ENCODE measurements around the gene CDK5RAP1. TPM values are rescaled to one million over a fixed set of nuclear protein-coding genes. Genes with fewer than 3 reads are reported as not detected.

CDK5RAP1 gene
- total RNA-seq, 1 donor from 2014 or later = 39.8 TPM

GRCh38 chr20:33411711-33412483, 10.6 kb upstream of the CDK5RAP1 start:
- no peak overlapping the region for H3K4me3 Mint-ChIP-seq

DNA sequence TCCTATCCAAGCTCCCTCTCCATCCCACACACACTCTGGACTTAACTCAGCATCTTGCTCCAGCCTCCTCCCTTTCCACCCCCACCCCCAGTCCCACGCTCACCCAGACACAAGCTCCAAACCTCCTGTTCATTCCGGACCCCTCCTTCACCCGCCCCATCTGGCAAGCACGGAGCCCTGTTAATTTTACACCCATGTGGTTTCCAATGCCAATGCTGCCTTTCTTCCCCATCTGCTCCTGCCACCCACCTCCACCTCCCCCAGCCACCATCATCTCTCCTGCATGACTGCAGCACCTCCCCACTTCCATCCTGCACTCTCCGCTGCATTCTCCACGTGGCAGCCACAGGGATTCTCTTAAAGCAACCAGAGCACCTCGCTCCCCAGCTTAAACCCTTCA, 9.9 kb upstream of the CDK5RAP1 start:
- no peaks in the 10 kb centered on the region for H3K9me3 Mint-ChIP-seq
- no peaks in the 10 kb centered on the region for H3K27me3 Mint-ChIP-seq (ENCODE audit: low read depth)
- H3K27ac Mint-ChIP-seq = no peak overlapping the region
- H3K36me3 Mint-ChIP-seq = peaks cover 21% of the 10 kb centered on the region
- H3K4me3 Mint-ChIP-seq = no peak overlapping the region
- DNase-seq (ENCODE audit: low spot score in 2 of 2, unreplicated experiment in 2 of 2) = no peak
- no peaks in the 10 kb centered on the region for H3K4me1 Mint-ChIP-seq
- TF ChIP-seq CTCF (IDR thresholded peaks at IDR 0.05; ENCODE audit: unreplicated experiment) = no peak

More at GRCh38 chr20:33411711-33412483, 10.6 kb upstream of the CDK5RAP1 start:
- Mint-ChIP-seq H3K27me3 (ENCODE audit: low read depth) (no peaks in the 10 kb centered on the region), H3K27ac (no peak overlapping the region), H3K9me3 (no peaks in the 10 kb centered on the region), H3K36me3 (peaks cover 18% of the 10 kb centered on the region), H3K4me1 (no peaks in the 10 kb centered on the region)
- DNase-seq (ENCODE audit: low spot score in 2 of 2, unreplicated experiment in 2 of 2) = no peak
- no peak for TF ChIP-seq CTCF (IDR thresholded peaks at IDR 0.05; ENCODE audit: unreplicated experiment)

GRCh38 chr20:33410081-33410742, 8.9 kb upstream of the CDK5RAP1 start:
- TF ChIP-seq CTCF (IDR thresholded peaks at IDR 0.05; ENCODE audit: unreplicated experiment) = no peak
- no peak for DNase-seq (ENCODE audit: low spot score in 2 of 2, unreplicated experiment in 2 of 2)
- Mint-ChIP-seq H3K36me3 (peaks cover 21% of the 10 kb centered on the region), H3K27ac (no peak overlapping the region), H3K4me1 (no peaks in the 10 kb centered on the region), H3K27me3 (ENCODE audit: low read depth) (no peaks in the 10 kb centered on the region), H3K9me3 (no peaks in the 10 kb centered on the region), H3K4me3 (no peak overlapping the region)

DNA sequence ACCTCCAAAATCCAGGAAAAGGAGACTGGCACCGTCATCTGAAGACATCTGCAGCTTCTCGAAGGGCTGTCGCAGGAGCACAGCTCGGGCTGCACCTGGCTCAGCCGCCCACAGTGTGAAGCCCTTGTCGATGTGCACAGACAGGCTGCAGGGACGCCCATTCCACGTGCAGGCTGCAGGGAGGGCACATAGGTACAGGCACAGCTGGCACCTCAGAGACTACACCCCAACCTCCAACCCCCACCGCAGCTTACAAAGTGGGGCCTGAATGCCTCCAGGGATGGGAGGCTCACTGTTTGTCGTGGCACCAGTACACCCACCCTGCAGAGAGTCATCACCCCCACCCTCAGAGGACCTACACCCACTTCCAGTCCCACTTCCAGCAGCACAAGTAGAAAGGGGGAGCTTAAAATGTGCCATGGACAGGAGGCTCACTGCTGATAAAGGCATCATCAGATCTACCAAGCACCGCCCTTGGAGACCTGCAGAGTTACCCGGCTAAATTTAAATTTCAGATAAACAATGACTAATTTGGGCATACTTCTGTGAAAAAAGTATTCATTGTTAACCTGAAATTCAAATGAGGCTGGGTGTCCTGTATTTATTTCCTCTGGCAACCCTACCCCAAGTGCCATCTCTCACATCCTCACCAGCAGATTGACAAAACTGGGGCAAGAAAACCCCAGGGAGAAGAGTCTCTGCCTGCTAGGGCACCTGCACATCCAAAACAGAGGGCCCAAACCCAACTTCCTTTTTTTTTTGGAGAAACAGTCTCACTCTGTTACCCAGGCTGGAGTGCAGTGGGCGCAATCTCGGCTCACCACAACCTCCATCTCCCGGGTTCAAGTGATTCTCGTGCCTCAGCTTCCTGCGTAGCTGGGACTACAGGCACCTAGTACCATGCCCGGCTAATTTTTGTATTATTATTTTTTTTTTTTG, 7.7 kb upstream of the CDK5RAP1 start:
- DNase-seq (ENCODE audit: low spot score in 2 of 2, unreplicated experiment in 2 of 2) = no peak
- Mint-ChIP-seq H3K27me3 (ENCODE audit: low read depth) (no peaks in the 10 kb centered on the region), H3K36me3 (peaks cover 29% of the 10 kb centered on the region), H3K4me3 (no peak overlapping the region), H3K4me1 (no peaks in the 10 kb centered on the region), H3K9me3 (no peaks in the 10 kb centered on the region), H3K27ac (no peak overlapping the region)
- no peak for TF ChIP-seq CTCF (IDR thresholded peaks at IDR 0.05; ENCODE audit: unreplicated experiment)

GRCh38 chr20:33408313-33408712, 7.0 kb upstream of the CDK5RAP1 start:
- Mint-ChIP-seq H3K27me3 (ENCODE audit: low read depth) (no peaks in the 10 kb centered on the region), H3K27ac (no peak overlapping the region), H3K4me1 (no peaks in the 10 kb centered on the region), H3K36me3 (peaks cover 29% of the 10 kb centered on the region), H3K4me3 (no peak overlapping the region), H3K9me3 (no peaks in the 10 kb centered on the region)
- DNase-seq (ENCODE audit: low spot score in 2 of 2, unreplicated experiment in 2 of 2) = no peak
- no peak for TF ChIP-seq CTCF (IDR thresholded peaks at IDR 0.05; ENCODE audit: unreplicated experiment)
